Karpas-422 (cell line): ENCODE measurements around the gene HAGHL. TPM values are rescaled to one million over a fixed set of nuclear protein-coding genes. Genes with fewer than 3 reads are reported as not detected.
"Not testable (repeated sequence)": the region's sequence is repeated elsewhere in the genome, so short reads cannot be mapped to it uniquely, and the experiment has no call there.

Experiments used
- DNase-seq: peaks from one replicate; pipeline ENCODE4 v3.0.0-alpha.2; 2015
- H2AFZ ChIP-seq: fragments of 200-600 bp; sonication (generic); 2 replicates; pipeline ENCODE4 v1.6.1; 2014; ENCODE audit warnings: antibody characterized with exemption, low read length, mixed read lengths
- H3K27ac ChIP-seq: fragments of 200-600 bp; sonication (generic); 2 replicates; pipeline ENCODE4 v1.5.1; 2014; ENCODE audit warnings: mild to moderate bottlenecking, low read length, moderate library complexity
- H3K27me3 ChIP-seq: fragments of 200-600 bp; sonication (generic); 2 replicates; pipeline ENCODE4 v1.6.1; 2014; ENCODE audit warnings: low read length, mixed read lengths
- H3K36me3 ChIP-seq: fragments of 200-600 bp; sonication (generic); 2 replicates; pipeline ENCODE4 v1.6.1; 2014; ENCODE audit warnings: low read length, mixed read lengths; ENCODE audit not compliant: insufficient read depth
- H3K4me1 ChIP-seq: fragments of 200-600 bp; sonication (generic); 2 replicates; pipeline ENCODE4 v1.6.1; 2014; ENCODE audit warnings: mild to moderate bottlenecking, low read length, mixed read lengths
- H3K4me2 ChIP-seq: fragments of 200-600 bp; sonication (generic); 2 replicates; pipeline ENCODE4 v1.6.1; 2014; ENCODE audit warnings: low read length, low read depth, mild to moderate bottlenecking; ENCODE audit not compliant: poor library complexity, severe bottlenecking
- H3K4me3 ChIP-seq: fragments of 200-600 bp; sonication (generic); 2 replicates; pipeline ENCODE4 v1.5.1; 2014; ENCODE audit warnings: mild to moderate bottlenecking, antibody characterized with exemption, low read length, mixed read lengths
- H3K79me2 ChIP-seq: fragments of 200-600 bp; sonication (generic); 2 replicates; pipeline ENCODE4 v1.6.1; 2014; ENCODE audit warnings: mild to moderate bottlenecking, low read length, mixed read lengths
- H3K9ac ChIP-seq: fragments of 200-600 bp; sonication (generic); 2 replicates; pipeline ENCODE4 v1.6.0; 2014; ENCODE audit warnings: low read length
- H3K9me2 ChIP-seq: fragments of 200-600 bp; sonication (generic), shearing (Covaris generic); replicated peaks from 2 replicates; pipeline ENCODE4 v1.6.0; 2014; ENCODE audit warnings: mild to moderate bottlenecking, low read length, moderate library complexity; ENCODE audit not compliant: insufficient read depth
- H3K9me3 ChIP-seq: fragments of 300-700, 200-600 bp; sonication (generic); 2 replicates; pipeline ENCODE4 v1.6.1; 2014; ENCODE audit warnings: low read length, mixed read lengths
- H4K20me1 ChIP-seq: fragments of 200-600 bp; sonication (generic); 2 replicates; pipeline ENCODE4 v1.6.1; 2014; ENCODE audit warnings: mild to moderate bottlenecking, antibody characterized with exemption, low read length, low read depth; ENCODE audit not compliant: insufficient read depth
- total RNA-seq: library from RNA; depleted of rRNA; stranded (reverse); fragments of >200 nt; shearing (Covaris generic); gene quantifications from 2 replicates; pipeline ENCODE4 v1.2.3, GENCODE V29; 2014; ENCODE audit warnings: low replicate concordance

Gene HAGHL
- total RNA-seq, 1 experiment from 2014 or later, result 57.4 TPM

DNA sequence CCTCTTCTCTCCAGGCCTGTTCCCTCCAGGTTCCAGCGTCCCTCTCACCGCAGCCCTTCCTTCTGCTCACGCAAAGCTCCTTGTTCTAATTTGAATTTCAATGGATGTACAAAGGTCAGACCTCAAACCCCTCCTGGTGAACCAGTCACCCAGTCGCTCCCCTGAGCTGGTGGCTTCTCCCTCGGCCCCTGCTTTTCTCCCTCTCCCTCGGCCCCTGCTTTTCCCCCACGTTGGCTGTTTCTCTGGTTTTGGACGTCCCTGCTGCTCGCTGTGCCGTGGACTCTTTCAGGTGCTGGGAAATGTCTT, 25.1 kb downstream of the HAGHL start:
- no peak for DNase-seq
- Histone ChIP-seq H3K36me3 (no peaks in the 10 kb centered on the region), H3K9me3 (no peaks in the 10 kb centered on the region), H3K4me1 (no peaks in the 10 kb centered on the region), H3K4me2 (no peak overlapping the region), H4K20me1 (no peaks in the 10 kb centered on the region), H2AFZ (no peak overlapping the region), H3K27me3 (no peaks in the 10 kb centered on the region), H3K9ac (no peak overlapping the region), H3K27ac (no peak overlapping the region), H3K79me2 (no peaks in the 10 kb centered on the region), H3K4me3 (no peak overlapping the region), H3K9me2 (no peaks in the 10 kb centered on the region)

DNA sequence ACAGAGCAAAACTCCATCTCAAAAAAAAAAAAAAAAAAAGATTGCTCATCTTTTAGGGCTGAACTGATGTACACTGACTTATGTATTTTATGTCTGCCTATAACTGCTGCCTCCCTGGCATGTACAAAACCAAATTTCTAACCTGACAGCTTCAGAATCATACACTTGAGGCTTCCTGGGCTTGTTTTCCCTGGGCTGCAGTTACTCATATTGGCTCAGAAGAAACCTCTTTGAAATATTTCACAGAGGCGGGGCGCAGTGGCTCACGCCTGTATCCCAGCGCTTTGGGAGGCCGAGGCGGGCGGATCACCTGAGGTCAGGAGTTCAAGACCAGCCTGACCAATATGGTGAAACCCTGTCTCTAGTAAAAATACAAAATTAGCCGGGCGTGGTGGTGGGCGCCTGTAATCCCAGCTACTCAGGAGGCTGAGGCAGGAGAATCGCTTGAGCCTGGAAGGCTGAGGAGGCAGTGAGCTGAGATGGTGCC, 27.3 kb downstream of the HAGHL start:
- H3K4me2 ChIP-seq, H3K27me3 ChIP-seq, H3K9me3 ChIP-seq, H3K27ac ChIP-seq, DNase-seq, H3K4me3 ChIP-seq, H3K36me3 ChIP-seq, H2AFZ ChIP-seq, H4K20me1 ChIP-seq, H3K9ac ChIP-seq, H3K4me1 ChIP-seq, H3K9me2 ChIP-seq, H3K79me2 ChIP-seq: not testable (repeated sequence)

DNA sequence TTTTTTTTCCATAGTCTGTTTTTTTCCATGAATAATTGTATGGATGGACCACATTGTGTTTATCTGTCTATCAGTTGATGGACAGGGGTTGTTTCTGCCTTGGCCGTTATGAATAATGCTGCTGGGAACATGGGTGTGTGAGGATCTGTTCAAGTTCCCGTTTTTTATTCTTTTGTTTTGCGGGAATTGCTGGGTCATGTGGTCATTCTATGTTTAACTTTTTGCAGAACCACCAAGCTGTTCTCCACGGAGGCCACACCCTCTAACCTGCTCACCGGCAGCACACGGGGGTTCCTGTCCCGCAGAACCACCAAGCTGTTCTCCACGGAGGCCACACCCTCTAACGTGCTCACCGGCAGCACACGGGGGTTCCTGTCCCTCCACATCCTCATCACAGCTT, 27.8 kb downstream of the HAGHL start:
- Histone ChIP-seq H3K4me3 (no peak overlapping the region), H3K4me2 (no peak overlapping the region), H3K9ac (no peak overlapping the region), H3K27me3 (no peaks in the 10 kb centered on the region), H3K27ac (no peak overlapping the region), H3K36me3 (no peaks in the 10 kb centered on the region), H3K79me2 (no peaks in the 10 kb centered on the region), H2AFZ (no peak overlapping the region), H3K9me3 (no peaks in the 10 kb centered on the region), H4K20me1 (no peaks in the 10 kb centered on the region), H3K9me2 (no peaks in the 10 kb centered on the region), H3K4me1 (no peaks in the 10 kb centered on the region)
- DNase-seq, result no peak

DNA sequence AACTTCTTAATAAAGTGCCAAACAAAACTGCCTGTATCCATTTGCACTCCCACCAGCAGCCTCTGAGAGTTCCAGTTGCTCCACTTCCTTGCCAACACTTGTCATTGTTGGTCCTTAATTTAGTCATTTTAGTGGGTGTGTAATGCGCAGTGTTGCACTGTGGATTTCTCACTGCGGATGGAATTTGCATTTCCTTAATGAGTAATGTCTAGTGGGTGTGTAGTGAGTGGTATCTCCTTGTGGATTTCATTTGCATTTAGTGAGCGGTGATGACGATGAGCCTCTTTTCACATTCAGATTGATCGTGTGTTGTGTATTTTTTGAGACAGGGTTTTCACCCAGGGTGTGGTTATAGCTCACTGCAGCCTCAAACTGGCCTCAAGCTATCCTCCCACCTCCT, 29.5 kb downstream of the HAGHL start:
- Histone ChIP-seq H3K9ac (no peak overlapping the region), H3K4me1 (no peaks in the 10 kb centered on the region), H3K27ac (no peak overlapping the region), H2AFZ (no peak overlapping the region), H3K79me2 (no peaks in the 10 kb centered on the region), H4K20me1 (no peaks in the 10 kb centered on the region), H3K9me3 (no peaks in the 10 kb centered on the region), H3K4me2 (no peak overlapping the region), H3K36me3 (no peaks in the 10 kb centered on the region), H3K27me3 (no peaks in the 10 kb centered on the region), H3K4me3 (no peak overlapping the region), H3K9me2 (no peaks in the 10 kb centered on the region)
- DNase-seq, result no peak

DNA sequence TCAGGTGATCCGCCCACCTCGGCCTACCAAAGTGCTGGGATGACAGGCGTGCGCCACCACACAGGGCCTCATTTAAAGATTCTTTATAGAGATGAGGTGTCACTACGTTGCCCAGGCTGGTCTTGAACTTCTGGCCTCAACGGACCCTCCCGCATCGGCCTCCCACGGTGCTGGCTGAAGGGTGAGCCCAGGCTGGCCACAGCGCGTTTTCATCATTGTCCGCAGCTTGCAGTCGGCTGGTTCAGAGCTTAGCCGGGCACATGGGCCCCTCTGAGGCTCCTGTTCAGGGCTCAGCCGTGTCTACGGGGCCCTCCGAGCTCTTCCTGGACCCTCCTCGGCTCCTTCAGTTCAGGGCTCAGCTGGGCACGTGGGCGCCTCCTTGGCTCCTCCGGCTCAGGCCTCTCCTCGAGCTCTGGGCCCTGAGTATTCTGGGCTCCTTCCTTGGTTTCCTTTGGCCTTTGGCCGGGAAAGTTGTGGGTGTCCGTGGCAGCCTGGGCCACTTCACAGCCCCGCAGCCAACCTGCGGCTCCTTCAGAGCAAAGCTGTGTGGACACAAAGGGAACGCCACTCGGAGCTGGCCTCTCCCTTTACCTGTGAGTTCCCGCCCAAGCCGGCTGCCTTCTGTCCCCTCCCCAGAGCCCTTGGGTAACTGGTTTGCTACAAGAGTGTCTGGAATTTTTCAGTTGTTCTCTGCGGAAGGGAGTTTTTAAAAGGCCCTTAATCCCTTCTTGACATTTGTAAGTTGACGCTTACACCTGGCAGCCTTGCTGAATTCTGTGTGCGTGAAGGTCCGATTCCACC, 32.4 kb downstream of the HAGHL start:
- Histone ChIP-seq H3K27me3 (no peaks in the 10 kb centered on the region), H3K36me3 (no peaks in the 10 kb centered on the region), H3K4me1 (no peaks in the 10 kb centered on the region), H4K20me1 (no peaks in the 10 kb centered on the region), H3K4me2 (no peak overlapping the region), H3K9ac (no peak overlapping the region), H3K4me3 (no peak overlapping the region), H3K9me2 (no peaks in the 10 kb centered on the region), H3K79me2 (no peaks in the 10 kb centered on the region), H3K9me3 (no peaks in the 10 kb centered on the region), H3K27ac (no peak overlapping the region), H2AFZ (no peak overlapping the region)
- DNase-seq, result no peak

- H3K36me3 ChIP-seq, result no peaks in the 10 kb centered on the region
- H3K4me3 ChIP-seq, result no peak overlapping the region
- H4K20me1 ChIP-seq, result no peaks in the 10 kb centered on the region
- no peaks in the 10 kb centered on the region for H3K9me3 ChIP-seq
- no peaks in the 10 kb centered on the region for H3K4me1 ChIP-seq
- no peaks in the 10 kb centered on the region for H3K79me2 ChIP-seq
- no peak overlapping the region for H3K27ac ChIP-seq
- no peaks in the 10 kb centered on the region for H3K9me2 ChIP-seq
- DNase-seq, result no peak
- H3K27me3 ChIP-seq, result no peaks in the 10 kb centered on the region
- no peak overlapping the region for H3K4me2 ChIP-seq
- H2AFZ ChIP-seq, result no peak overlapping the region
- H3K9ac ChIP-seq, result no peak overlapping the region
Measured at GRCh38 chr16:760065-760464, 33.2 kb downstream of the HAGHL start.

GRCh38 chr16:760545-761343, 33.8 kb downstream of the HAGHL start, which contains the start of gene MSLN:
TSS of gene MSLN (plus strand) at chr16:760734. CDS start at chr16:762681, 1,947 bp downstream.
- H2AFZ ChIP-seq, result no peak within 1 kb of the TSS
- no peaks in the 10 kb centered on the region for H3K9me3 ChIP-seq
- H3K4me1 ChIP-seq, result no peaks in the 10 kb centered on the region
- H3K9me2 ChIP-seq, result no peaks in the 10 kb centered on the region
- DNase-seq, result no peak
- H3K27ac ChIP-seq, result no peak within 1 kb of the TSS
- no peaks in the 10 kb centered on the region for H3K36me3 ChIP-seq
- H3K27me3 ChIP-seq, result no peaks in the 10 kb centered on the region
- H4K20me1 ChIP-seq, result no peaks in the 10 kb centered on the region
- H3K9ac ChIP-seq, result no peak within 1 kb of the TSS
- no peak within 1 kb of the TSS for H3K4me3 ChIP-seq
- H3K79me2 ChIP-seq, result no peaks in the 10 kb centered on the region
- H3K4me2 ChIP-seq, result no peak within 1 kb of the TSS

- no peaks in the 10 kb centered on the region for H3K79me2 ChIP-seq
- H3K36me3 ChIP-seq, result no peaks in the 10 kb centered on the region
- H2AFZ ChIP-seq, result no peak overlapping the region
- no peak overlapping the region for H3K27ac ChIP-seq
- H3K9ac ChIP-seq, result no peak overlapping the region
- H3K27me3 ChIP-seq, result no peaks in the 10 kb centered on the region
- no peak overlapping the region for H3K4me2 ChIP-seq
- no peak for DNase-seq
- H3K9me3 ChIP-seq, result no peaks in the 10 kb centered on the region
- no peaks in the 10 kb centered on the region for H3K9me2 ChIP-seq
- no peak overlapping the region for H3K4me3 ChIP-seq
- no peaks in the 10 kb centered on the region for H3K4me1 ChIP-seq
- H4K20me1 ChIP-seq, result no peaks in the 10 kb centered on the region
Measured at GRCh38 chr16:761625-762513, 35.0 kb downstream of the HAGHL start.
